Measurements from ENCODE around the gene PDE7B. TPM values are rescaled to one million over a fixed set of nuclear protein-coding genes. Genes with fewer than 3 reads are reported as not detected.
A peak's percentile ranks its signal among the peaks of the same experiment; 100 is the strongest.

PDE7B gene
- total RNA-seq, 1 experiment from 2014 or later, result not detected

- in situ Hi-C loops (cut with HindIII; ENCODE audit: low sequenced_read_pairs), result no loop called here
- no peak for DNase-seq (ENCODE audit: low spot score)
These were observed 296.6 kb downstream of the PDE7B start for GRCh38 chr6:136148051-136148450.

- in situ Hi-C loops (cut with HindIII; ENCODE audit: low sequenced_read_pairs), result no loop called here
- DNase-seq (ENCODE audit: low spot score), result no peak
These were observed 297.0 kb downstream of the PDE7B start for GRCh38 chr6:136148523-136148922.

GRCh38 chr6:136149311-136149710 lies 297.8 kb downstream of the PDE7B start:
- in situ Hi-C loops (cut with HindIII; ENCODE audit: low sequenced_read_pairs), result no loop called here
- no peak for DNase-seq (ENCODE audit: low spot score)

- no peak for DNase-seq (ENCODE audit: low spot score)
- in situ Hi-C loops (cut with HindIII; ENCODE audit: low sequenced_read_pairs), result no loop called here
These were observed 299.5 kb downstream of the PDE7B start for GRCh38 chr6:136150961-136151360.

GRCh38 chr6:136153707-136154375 lies 302.3 kb downstream of the PDE7B start:
- DNase-seq (ENCODE audit: low spot score), result no peak
- in situ Hi-C loops (cut with HindIII; ENCODE audit: low sequenced_read_pairs), result no loop called here

- in situ Hi-C loops (cut with HindIII; ENCODE audit: low sequenced_read_pairs), result no loop called here
These were observed 303.7 kb downstream of the PDE7B start for GRCh38 chr6:136155191-136155590.

GRCh38 chr6:136157743-136158142 lies 306.2 kb downstream of the PDE7B start:
- in situ Hi-C loops (cut with HindIII; ENCODE audit: low sequenced_read_pairs), result no loop called here
- no peak for DNase-seq (ENCODE audit: low spot score)

More at GRCh38 chr6:136155191-136155590, 303.7 kb downstream of the PDE7B start:
- DNase-seq (ENCODE audit: low spot score), result no peak

- peak; percentile 7 for DNase-seq (ENCODE audit: low spot score)
- in situ Hi-C loops (cut with HindIII; ENCODE audit: low sequenced_read_pairs), result no loop called here
These were observed 306.9 kb downstream of the PDE7B start for GRCh38 chr6:136158387-136158821.

GRCh38 chr6:136158971-136159370 lies 307.5 kb downstream of the PDE7B start:
- in situ Hi-C loops (cut with HindIII; ENCODE audit: low sequenced_read_pairs), result no loop called here
- DNase-seq (ENCODE audit: low spot score), result no peak

- DNase-seq (ENCODE audit: low spot score), result no peak
- in situ Hi-C loops (cut with HindIII; ENCODE audit: low sequenced_read_pairs), result no loop called here
These were observed 308.7 kb downstream of the PDE7B start for GRCh38 chr6:136160250-136160649.

GRCh38 chr6:136161950-136162349 lies 310.4 kb downstream of the PDE7B start:
- no peak for DNase-seq (ENCODE audit: low spot score)
- in situ Hi-C loops (cut with HindIII; ENCODE audit: low sequenced_read_pairs), result no loop called here

GRCh38 chr6:136163260-136163659 lies 311.8 kb downstream of the PDE7B start:
- in situ Hi-C loops (cut with HindIII; ENCODE audit: low sequenced_read_pairs), result no loop called here
- DNase-seq (ENCODE audit: low spot score), result no peak

- DNase-seq (ENCODE audit: low spot score), result no peak
- in situ Hi-C loops (cut with HindIII; ENCODE audit: low sequenced_read_pairs), result no loop called here
These were observed 315.3 kb downstream of the PDE7B start for GRCh38 chr6:136166815-136167214.

- no peak for DNase-seq (ENCODE audit: low spot score)
- in situ Hi-C loops (cut with HindIII; ENCODE audit: low sequenced_read_pairs), result no loop called here
These were observed 318.1 kb downstream of the PDE7B start for GRCh38 chr6:136169394-136170148.

- DNase-seq (ENCODE audit: low spot score), result no peak
- in situ Hi-C loops (cut with HindIII; ENCODE audit: low sequenced_read_pairs), result no loop called here
These were observed 319.7 kb downstream of the PDE7B start for GRCh38 chr6:136171231-136171630.

GRCh38 chr6:136173519-136174507 lies 322.3 kb downstream of the PDE7B start:
- in situ Hi-C loops (cut with HindIII; ENCODE audit: low sequenced_read_pairs), result no loop called here

GRCh38 chr6:136174510-136174909 lies 323.0 kb downstream of the PDE7B start:
- in situ Hi-C loops (cut with HindIII; ENCODE audit: low sequenced_read_pairs), result no loop called here
- no peak for DNase-seq (ENCODE audit: low spot score)

More at GRCh38 chr6:136173519-136174507, 322.3 kb downstream of the PDE7B start:
- no peak for DNase-seq (ENCODE audit: low spot score)

- no peak for DNase-seq (ENCODE audit: low spot score)
- in situ Hi-C loops (cut with HindIII; ENCODE audit: low sequenced_read_pairs), result no loop called here
These were observed 324.4 kb downstream of the PDE7B start for GRCh38 chr6:136175873-136176272.

GRCh38 chr6:136178749-136179148 lies 327.2 kb downstream of the PDE7B start:
- in situ Hi-C loops (cut with HindIII; ENCODE audit: low sequenced_read_pairs), result no loop called here
- no peak for DNase-seq (ENCODE audit: low spot score)
